Duodenal mucosa (tissue), 2 donors: ENCODE data around the gene ATL3.
A peak's percentile ranks its signal among the peaks of the same experiment; 100 is the strongest.
"Not testable (repeated sequence)": the region's sequence is repeated elsewhere in the genome, so short reads cannot be mapped to it uniquely, and the experiment has no call there.

ENCODE experiments used
- H3K27ac ChIP-seq: one replicate; pipeline ENCODE4 v1.7.0; 2013; ENCODE audit warnings: low read depth, low read length
- H3K27me3 ChIP-seq, 2 donors: one replicate each; pipeline ENCODE4 v1.7.0; 2013; ENCODE audit warnings: low read length in 2 of 2, control low read depth in 1 of 2; ENCODE audit not compliant: insufficient read depth in 2 of 2, control insufficient read depth in 1 of 2
- H3K36me3 ChIP-seq, 2 donors: one replicate each; pipeline ENCODE4 v1.7.0; 2013; ENCODE audit warnings: low read length in 2 of 2, control low read depth in 1 of 2; ENCODE audit not compliant: insufficient read depth in 2 of 2, control insufficient read depth in 1 of 2
- H3K4me1 ChIP-seq, 2 donors: one replicate each; pipeline ENCODE4 v1.7.0; 2013; ENCODE audit warnings: low read length in 2 of 2, control low read depth in 1 of 2; ENCODE audit not compliant: insufficient read depth in 2 of 2, control insufficient read depth in 1 of 2
- H3K4me3 ChIP-seq, 2 donors: one replicate each; pipeline ENCODE4 v1.7.0; 2013; ENCODE audit warnings: low read length in 2 of 2, low read depth in 1 of 2
- H3K9ac ChIP-seq, 2 donors: one replicate each; pipeline ENCODE4 v1.7.0; 2013; ENCODE audit warnings: low read length in 2 of 2, low read depth in 1 of 2
- H3K9me3 ChIP-seq, 2 donors: one replicate each; pipeline ENCODE4 v1.7.0; 2013; ENCODE audit warnings: low read length in 2 of 2, control low read depth in 1 of 2; ENCODE audit not compliant: control insufficient read depth in 1 of 2

The ATL3 gene

GRCh38 chr11:63622323-63622722 lies 48.9 kb downstream of the ATL3 start:
- H3K27ac ChIP-seq = no peak overlapping the region
- H3K27me3 ChIP-seq = no peaks in the 10 kb centered on the region
- H3K9ac ChIP-seq = no peak overlapping the region
- H3K9me3 ChIP-seq = no peaks in the 10 kb centered on the region
- no peaks in the 10 kb centered on the region for H3K36me3 ChIP-seq
- H3K4me3 ChIP-seq = no peak overlapping the region
- H3K4me1 ChIP-seq = no peaks in the 10 kb centered on the region

- Histone ChIP-seq H3K9me3 (no peaks in the 10 kb centered on the region), H3K36me3 (no peaks in the 10 kb centered on the region), H3K27ac (no peak overlapping the region), H3K4me3 (no peak overlapping the region), H3K9ac (no peak overlapping the region), H3K4me1 (no peaks in the 10 kb centered on the region), H3K27me3 (no peaks in the 10 kb centered on the region)
Measured at GRCh38 chr11:63621071-63621470, 50.1 kb downstream of the ATL3 start.

DNA sequence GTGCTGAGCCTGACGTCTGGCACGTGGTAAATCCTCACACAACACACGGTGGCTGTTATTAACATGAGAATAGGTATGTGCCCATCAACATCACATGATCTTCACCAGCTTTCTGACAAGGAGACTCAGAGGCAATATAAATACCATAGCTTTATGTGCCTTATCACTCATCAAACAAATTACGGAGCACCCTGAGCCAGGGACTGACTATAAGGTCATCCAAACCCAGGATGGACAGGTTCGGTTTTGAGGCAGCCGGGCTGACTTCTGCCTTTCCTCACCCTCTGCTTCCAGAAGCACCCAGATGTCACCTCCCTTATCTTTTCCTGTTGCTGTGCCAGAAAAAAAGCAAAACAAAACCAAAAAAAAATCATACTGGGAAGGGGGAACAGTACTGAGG lies 51.2 kb downstream of the ATL3 start:
- Histone ChIP-seq H3K4me3 (no peak overlapping the region), H3K4me1 (no peaks in the 10 kb centered on the region), H3K27me3 (no peaks in the 10 kb centered on the region), H3K36me3 (no peaks in the 10 kb centered on the region), H3K9ac (no peak overlapping the region), H3K9me3 (no peaks in the 10 kb centered on the region), H3K27ac (no peak overlapping the region)

GRCh38 chr11:63617686-63618085 lies 53.5 kb downstream of the ATL3 start:
- not testable (repeated sequence) for H3K9me3 ChIP-seq

DNA sequence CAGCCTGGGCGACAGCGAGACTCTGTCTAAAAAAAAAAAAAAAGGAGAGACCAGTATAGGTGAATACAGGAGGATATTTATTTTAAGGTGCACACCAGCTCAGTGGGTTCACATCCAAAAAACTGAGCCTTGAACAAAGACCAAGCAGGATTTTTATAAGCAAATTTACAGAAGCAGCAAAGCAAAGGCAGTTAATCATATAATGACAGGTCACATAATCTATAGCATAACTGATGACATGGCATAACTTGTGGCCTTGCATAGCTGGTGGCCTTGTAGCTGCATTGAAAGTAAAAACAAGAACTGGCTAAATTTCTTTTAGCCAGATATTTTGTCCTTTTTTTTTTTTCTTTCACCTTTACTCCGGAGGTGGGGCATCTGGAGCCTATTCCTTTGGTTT lies 54.2 kb downstream of the ATL3 start:
- Histone ChIP-seq H3K27ac (no peak overlapping the region), H3K4me3 (no peak overlapping the region), H3K36me3 (no peaks in the 10 kb centered on the region), H3K9me3 (no peaks in the 10 kb centered on the region), H3K4me1 (no peaks in the 10 kb centered on the region), H3K9ac (no peak overlapping the region), H3K27me3 (no peaks in the 10 kb centered on the region)

More at GRCh38 chr11:63617686-63618085, 53.5 kb downstream of the ATL3 start:
- H3K36me3 ChIP-seq, H3K27me3 ChIP-seq, H3K4me1 ChIP-seq, H3K4me3 ChIP-seq, H3K27ac ChIP-seq, H3K9ac ChIP-seq: not testable (repeated sequence)

DNA sequence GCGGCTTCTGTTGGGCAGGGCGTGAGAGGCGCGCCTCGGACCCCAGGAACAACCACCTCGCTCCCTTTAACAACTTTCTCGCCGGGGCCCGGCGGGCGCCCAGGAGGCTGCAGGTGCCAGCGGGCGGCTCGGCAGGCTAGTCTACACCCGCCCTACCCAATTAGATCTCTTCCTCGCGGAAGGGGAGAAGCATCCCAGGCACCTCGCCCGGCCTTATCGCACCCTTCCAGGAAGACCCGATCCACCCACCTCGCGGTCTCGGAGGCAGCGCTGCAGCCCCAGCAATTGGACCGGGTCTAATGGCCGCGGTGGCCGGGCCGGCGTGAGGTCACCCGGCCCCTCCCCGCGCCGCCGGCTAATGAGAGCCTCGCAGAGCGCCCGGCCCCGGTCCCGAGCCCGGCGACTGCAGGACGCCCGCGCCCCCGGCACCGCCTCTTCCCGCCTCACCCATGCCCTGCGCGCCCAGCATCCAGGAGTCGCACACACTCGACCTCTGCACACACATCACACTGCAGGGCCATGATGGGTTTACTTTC lies 57.0 kb downstream of the ATL3 start, which contains the start of gene PLAAT3:
Gene PLAAT3, minus strand, starts transcription at position 298 of the 536 bp plus-strand sequence. CDS start 419 bp downstream, outside the sequence.
- Histone ChIP-seq H3K36me3 (no peaks in the 10 kb centered on the region), H3K4me3 (peak within 1 kb of the TSS; percentile 84 to 95), H3K9ac (peak within 1 kb of the TSS; percentile 65 to 81), H3K9me3 (no peaks in the 10 kb centered on the region), H3K27me3 (no peaks in the 10 kb centered on the region), H3K27ac (peak within 1 kb of the TSS; percentile 42), H3K4me1 (peaks cover 16 to 19% of the 10 kb centered on the region in 2 donors)

DNA sequence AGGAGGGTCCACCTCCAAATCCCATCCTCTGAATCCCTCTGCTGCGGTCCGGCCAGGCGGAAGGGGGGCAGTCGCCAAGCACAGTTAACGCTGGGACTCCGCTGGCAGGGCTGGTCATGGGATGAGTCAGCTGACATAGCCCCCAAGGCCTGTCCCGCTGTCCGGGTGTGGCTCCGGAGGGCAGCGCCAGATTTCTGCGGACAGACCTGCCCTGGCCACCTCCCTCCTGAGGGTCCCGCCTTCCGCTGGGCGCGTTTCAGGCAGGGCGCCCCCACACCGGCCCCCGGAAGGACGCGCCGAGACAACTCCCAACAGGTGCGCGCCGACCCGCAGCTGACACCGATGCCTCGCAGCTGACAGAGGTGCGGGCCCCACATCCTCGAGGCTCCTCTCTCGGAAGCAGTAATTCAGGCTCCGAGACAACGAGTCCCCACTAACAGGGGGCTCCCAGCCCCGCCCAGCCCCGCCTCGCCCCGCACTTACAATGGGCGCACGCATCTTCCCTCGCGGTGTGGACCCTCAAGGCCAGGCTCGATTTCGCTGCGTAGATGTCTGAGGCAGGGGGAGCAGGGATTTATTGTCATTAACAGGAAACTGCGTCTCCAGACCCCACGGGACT lies 57.5 kb downstream of the ATL3 start:
- H3K27me3 ChIP-seq = no peaks in the 10 kb centered on the region
- H3K4me1 ChIP-seq = peaks cover 22 to 25% of the 10 kb centered on the region in 2 donors
- H3K36me3 ChIP-seq = no peaks in the 10 kb centered on the region
- H3K4me3 ChIP-seq = peak overlapping the region; percentile 84 to 95
- peak overlapping the region; percentile 42 for H3K27ac ChIP-seq
- peak overlapping the region; percentile 65 to 81 for H3K9ac ChIP-seq
- H3K9me3 ChIP-seq = no peaks in the 10 kb centered on the region

DNA sequence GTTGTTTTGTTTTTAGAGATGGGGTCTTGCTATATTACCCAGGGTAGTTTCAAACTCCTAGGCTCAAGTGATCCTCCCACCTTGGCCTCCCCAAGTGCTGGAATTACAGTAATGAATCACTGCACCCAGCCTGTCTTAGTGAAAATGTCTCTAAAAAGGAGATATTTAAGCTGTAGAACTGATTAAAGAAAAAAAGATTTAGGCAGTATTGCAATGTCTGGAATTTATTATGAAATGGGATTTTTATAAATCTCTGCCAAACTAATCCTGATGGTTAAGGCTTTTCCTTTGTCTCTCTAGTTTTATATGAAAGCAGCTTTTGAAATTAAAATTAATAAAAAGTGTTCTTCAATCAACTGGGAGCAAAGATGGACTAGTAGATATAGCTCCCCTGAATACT lies 59.0 kb downstream of the ATL3 start:
- no peak overlapping the region for H3K9ac ChIP-seq

DNA sequence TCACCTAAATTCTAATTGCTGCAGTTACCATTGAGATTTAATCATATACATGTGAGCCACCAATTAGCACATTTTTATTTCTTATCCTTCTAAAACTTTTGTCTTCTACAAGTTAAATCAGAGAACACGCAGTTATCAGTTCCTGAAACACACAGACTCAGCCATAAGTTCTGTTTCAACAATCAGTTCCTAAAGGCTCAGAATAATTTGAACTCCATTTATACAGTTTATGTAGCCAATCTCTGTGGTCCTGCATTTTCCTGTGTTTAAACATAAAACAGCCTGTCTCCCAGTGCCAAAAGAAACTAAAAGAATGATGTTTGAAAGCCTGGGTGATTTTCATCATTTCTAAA lies 59.8 kb downstream of the ATL3 start:
- no peaks in the 10 kb centered on the region for H3K9me3 ChIP-seq
- no peak overlapping the region for H3K27ac ChIP-seq
- H3K36me3 ChIP-seq = no peaks in the 10 kb centered on the region
- no peak overlapping the region for H3K4me3 ChIP-seq
- no peak overlapping the region for H3K9ac ChIP-seq
- peaks cover 26 to 28% of the 10 kb centered on the region in 2 donors for H3K4me1 ChIP-seq
- no peaks in the 10 kb centered on the region for H3K27me3 ChIP-seq

More for the DNA sequence above, 59.0 kb downstream of the ATL3 start:
- Histone ChIP-seq H3K27ac (no peak overlapping the region), H3K27me3 (no peaks in the 10 kb centered on the region), H3K4me1 (peaks cover 26 to 28% of the 10 kb centered on the region in 2 donors), H3K4me3 (no peak overlapping the region), H3K36me3 (no peaks in the 10 kb centered on the region), H3K9me3 (no peaks in the 10 kb centered on the region)

- no peak overlapping the region for H3K4me3 ChIP-seq
- no peaks in the 10 kb centered on the region for H3K36me3 ChIP-seq
- H3K9ac ChIP-seq = no peak overlapping the region
- H3K27me3 ChIP-seq = no peaks in the 10 kb centered on the region
- peaks cover 26 to 28% of the 10 kb centered on the region in 2 donors for H3K4me1 ChIP-seq
- no peaks in the 10 kb centered on the region for H3K9me3 ChIP-seq
- no peak overlapping the region for H3K27ac ChIP-seq
Measured at GRCh38 chr11:63610604-63611394, 60.4 kb downstream of the ATL3 start.
